ENCODE measurements around the gene HNRNPA1. TPM values are rescaled to one million over a fixed set of nuclear protein-coding genes. Genes with fewer than 3 reads are reported as not detected.

The HNRNPA1 gene
- 330 and 435 TPM in 2 replicates for total RNA-seq

DNA sequence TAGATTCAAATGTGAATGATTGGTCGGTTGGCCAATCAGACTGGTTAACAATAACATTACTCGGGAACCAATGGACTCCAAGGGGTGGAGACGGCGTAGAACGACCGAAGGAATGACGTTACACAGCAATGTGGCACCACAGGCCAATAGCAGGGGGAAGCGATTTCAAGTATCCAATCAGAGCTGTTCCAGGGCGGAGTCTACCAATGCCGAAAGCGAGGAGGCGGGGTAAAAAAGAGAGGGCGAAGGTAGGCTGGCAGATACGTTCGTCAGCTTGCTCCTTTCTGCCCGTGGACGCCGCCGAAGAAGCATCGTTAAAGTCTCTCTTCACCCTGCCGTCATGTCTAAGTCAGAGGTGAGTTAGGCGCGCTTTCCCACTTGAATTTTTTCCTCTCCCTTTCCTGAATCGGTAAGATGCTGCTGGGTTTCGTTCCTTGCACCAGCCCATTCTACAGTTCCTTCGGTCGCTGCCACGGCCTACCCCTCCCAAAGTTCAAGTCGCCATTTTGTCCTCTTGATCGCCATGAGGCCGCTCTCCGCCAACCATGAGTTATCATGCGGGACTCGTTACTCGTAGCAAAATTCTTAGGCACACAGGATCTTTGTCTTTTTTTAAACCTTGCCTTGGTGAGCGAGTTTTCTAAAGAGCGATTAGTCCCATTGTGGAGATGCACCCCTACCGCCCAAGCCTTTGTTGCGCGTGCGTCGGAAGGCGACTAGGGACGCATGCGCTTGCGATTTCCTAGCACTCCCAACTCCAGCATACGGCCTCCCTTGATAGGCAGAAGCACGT, at the start of gene HNRNPA1:
HNRNPA1 (plus strand) TSS at position 259 of the 793 bp plus-strand sequence; CDS start at position 341, 82 bp downstream.

DNA sequence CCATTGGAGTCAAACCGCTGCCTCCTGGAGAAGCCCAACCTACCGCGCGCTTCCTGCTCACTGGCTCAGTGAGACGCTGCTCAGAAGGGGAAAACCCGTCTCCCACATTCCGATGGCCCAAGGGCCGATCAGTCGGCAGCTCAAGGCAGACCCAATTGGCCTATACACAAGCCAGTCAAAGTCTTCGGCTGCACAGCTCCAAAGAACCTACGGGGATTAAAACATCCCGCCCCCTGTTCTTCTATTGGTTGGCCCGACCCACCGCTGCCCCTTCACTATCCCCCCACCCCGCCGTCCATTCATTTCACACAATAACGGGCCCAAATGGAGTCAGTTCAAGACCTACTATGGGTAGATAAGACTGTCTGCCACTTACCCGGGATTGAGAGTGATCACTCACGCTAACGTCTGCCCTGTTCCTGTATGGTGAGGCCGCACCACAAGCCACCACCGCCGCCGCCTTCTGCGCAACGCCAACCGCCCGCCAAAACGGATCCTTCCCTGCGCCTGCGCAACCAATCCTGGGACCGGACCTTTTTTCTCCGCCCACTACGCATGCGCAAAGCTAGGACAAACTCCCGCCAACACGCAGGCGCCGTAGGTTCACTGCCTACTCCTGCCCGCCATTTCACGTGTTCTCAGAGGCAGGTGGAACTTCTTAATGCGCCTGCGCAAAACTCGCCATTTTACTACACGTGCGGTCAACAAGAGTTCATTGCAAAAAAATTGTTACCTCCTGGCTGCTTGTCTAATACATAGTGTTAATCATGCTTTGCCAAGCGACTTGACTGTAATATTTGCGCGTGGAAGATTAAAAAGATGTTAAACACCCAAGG, 676 bp upstream of the HNRNPA1 start, which contains the start of gene CBX5:
CBX5 (minus strand) TSS at position 491 of the 836 bp plus-strand sequence. CDS start 22,472 bp downstream, outside the sequence.

DNA sequence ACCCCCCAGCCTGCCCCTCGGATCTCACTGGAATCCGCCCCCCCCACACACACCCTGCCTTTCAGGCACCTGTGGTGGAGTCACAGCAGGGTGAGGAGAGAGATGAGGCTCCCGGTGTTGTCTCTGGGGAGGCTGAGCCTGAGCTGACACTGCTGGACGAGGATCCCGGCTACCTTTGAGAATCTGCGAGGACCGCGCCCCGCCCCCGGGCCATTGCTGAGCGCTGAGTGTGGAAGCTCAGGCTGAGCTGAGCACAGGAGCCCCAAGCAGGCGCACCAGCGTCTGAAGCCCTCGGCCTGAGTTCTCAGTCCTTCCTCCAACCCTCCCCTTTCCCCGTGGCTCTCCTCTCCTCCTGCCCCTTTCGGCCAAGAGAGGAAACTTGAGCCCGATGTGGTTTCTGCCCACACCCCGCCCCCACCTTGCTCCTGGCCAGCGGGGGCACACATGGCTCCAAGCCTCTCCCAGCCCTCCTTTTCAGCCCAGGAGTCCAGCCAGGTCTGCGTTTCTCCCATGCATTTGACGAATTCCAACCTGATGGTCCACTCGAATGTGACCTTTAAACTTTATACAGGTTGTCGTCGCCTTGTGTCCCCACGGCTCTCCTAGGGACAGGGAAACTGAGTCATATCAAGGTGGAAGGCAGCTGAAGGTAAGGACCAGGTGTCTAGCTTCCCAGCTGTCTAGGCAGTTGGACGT, 20.4 kb downstream of the HNRNPA1 start, which contains the start of gene NFE2:
NFE2 (minus strand) TSS at position 284 of the 696 bp plus-strand sequence. CDS start 5,767 bp downstream, outside the sequence.

DNA sequence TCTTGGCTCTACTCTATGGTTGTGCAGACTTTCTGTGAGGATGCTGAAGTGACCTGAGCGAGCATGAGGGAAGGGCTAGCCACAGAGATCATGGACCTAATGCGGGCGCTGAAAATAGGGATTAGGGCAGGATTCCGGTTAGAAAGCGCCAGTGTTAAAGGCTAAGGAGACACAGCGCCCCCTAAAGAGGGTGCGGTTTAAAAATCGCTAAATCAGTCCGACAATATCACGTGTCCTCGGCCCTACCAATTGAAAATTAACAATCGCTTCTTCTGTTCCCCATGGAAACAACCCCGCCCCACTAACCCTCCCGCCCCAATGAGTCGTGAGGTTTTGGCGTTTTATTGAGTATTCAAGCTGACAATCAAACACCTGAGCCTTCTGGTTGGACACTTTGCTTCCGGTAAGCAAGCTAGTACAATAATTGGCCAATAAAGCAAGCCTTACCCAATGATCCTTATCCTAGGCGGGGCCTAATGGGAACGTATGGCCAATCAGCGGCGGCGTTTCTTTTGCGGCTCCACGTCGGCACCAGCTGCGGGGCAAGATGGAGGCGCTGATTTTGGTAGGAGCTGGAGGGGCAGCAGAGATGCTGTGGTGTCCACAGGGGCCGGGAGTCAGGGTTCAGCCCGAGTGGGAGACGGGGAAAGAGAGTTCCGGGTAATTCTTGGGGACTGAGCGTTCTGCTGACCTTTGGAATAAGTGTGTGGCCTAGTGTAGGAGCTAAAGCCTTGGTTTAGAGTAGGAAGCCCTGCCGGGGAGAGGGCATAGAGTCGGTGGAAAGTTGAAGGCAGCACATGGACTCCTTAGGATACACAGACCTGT, 44.3 kb downstream of the HNRNPA1 start, which contains the start of gene COPZ1:
COPZ1 (plus strand) TSS at position 515 of the 825 bp plus-strand sequence; CDS start at position 548, 33 bp downstream.

Other genes starting within 250 kb of the HNRNPA1 start
- gene HOXC5, start 247.7 kb upstream of the HNRNPA1 start, total RNA-seq = 0.76 and 2.0 TPM in 2 replicates
- 2.3 and 2.8 TPM in 2 replicates for gene HOXC4, start 226.9 kb upstream of the HNRNPA1 start, total RNA-seq
- 31.6 and 45.0 TPM in 2 replicates for gene SMUG1, start 91.7 kb upstream of the HNRNPA1 start, total RNA-seq
- 44.6 and 73.7 TPM in 2 replicates for gene CBX5, start 604 bp upstream of the HNRNPA1 start, total RNA-seq
- 0.63 TPM in 1 of 2 replicates, not detected in the other for gene NFE2, start 20.3 kb downstream of the HNRNPA1 start, total RNA-seq
- 78.7 and 94.2 TPM in 2 replicates for gene COPZ1, start 44.4 kb downstream of the HNRNPA1 start, total RNA-seq
- gene GPR84, start 83.8 kb downstream of the HNRNPA1 start, total RNA-seq = not detected in 2 replicates
- 5.9 and 11.5 TPM in 2 replicates for gene ZNF385A, start 104.0 kb downstream of the HNRNPA1 start, total RNA-seq
- gene ITGA5, start 138.5 kb downstream of the HNRNPA1 start, total RNA-seq = 141 and 228 TPM in 2 replicates
- gene GTSF1, start 192.9 kb downstream of the HNRNPA1 start, total RNA-seq = not detected in 2 replicates
- under 0.01 and 0.16 TPM in 2 replicates for gene NCKAP1L, start 217.0 kb downstream of the HNRNPA1 start, total RNA-seq